GM12892 (cell line): ENCODE data around the gene PDE7B.

Experiments
- POLR2A ChIP-seq: IDR thresholded peaks from 2 replicates; pipeline ENCODE4 v1.6.1; 2011; ENCODE audit warnings: low read depth, low read length, control low read depth
- POLR2AphosphoS5 ChIP-seq: IDR thresholded peaks from 2 replicates; pipeline ENCODE4 v1.6.1; 2011; ENCODE audit warnings: low read depth, low read length, control low read depth
- TAF1 ChIP-seq: IDR thresholded peaks from 2 replicates; pipeline ENCODE4 v1.6.1; 2011; ENCODE audit warnings: low read depth, mild to moderate bottlenecking, control low read depth, low read length, borderline replicate concordance

GRCh38 chr6:136213012-136213539 lies 361.6 kb downstream of the PDE7B start:
- TF ChIP-seq TAF1 (no peak), POLR2A (no peak), POLR2AphosphoS5 (no peak)
